Thymus (tissue), 11 donors: ENCODE measurements around the gene CLCN7. TPM values are rescaled to one million over a fixed set of nuclear protein-coding genes. Genes with fewer than 3 reads are reported as not detected.
A peak's percentile ranks its signal among the peaks of the same experiment; 100 is the strongest.
"Not testable (repeated sequence)": the region's sequence is repeated elsewhere in the genome, so short reads cannot be mapped to it uniquely, and the experiment has no call there.

ENCODE experiments used
- DNase-seq, 9 donors: peaks; one replicate each; pipeline ENCODE4 v3.0.0-alpha.2; 2013; ENCODE audit warnings: low spot score in 9 of 9, low read depth in 6 of 9, missing footprints in 1 of 9
- H3K27ac ChIP-seq, 2 donors: one replicate each; pipeline ENCODE4 v1.5.1; 2013; ENCODE audit warnings: control low read depth in 1 of 2, low read depth in 1 of 2, low read length in 1 of 2, mild to moderate bottlenecking in 1 of 2, moderate library complexity in 1 of 2
- H3K27me3 ChIP-seq, 2 donors: one replicate each; pipeline ENCODE4 v1.5.1; 2013; ENCODE audit warnings: low read length in 1 of 2; ENCODE audit not compliant: control insufficient read depth in 2 of 2, insufficient read depth in 1 of 2
- H3K36me3 ChIP-seq, 2 donors: one replicate each; pipeline ENCODE4 v1.5.1; 2013; ENCODE audit warnings: low read length in 1 of 2, mild to moderate bottlenecking in 1 of 2, moderate library complexity in 1 of 2; ENCODE audit not compliant: control insufficient read depth in 2 of 2, insufficient read depth in 2 of 2
- H3K4me1 ChIP-seq, 2 donors: one replicate each; pipeline ENCODE4 v1.5.1; 2013; ENCODE audit warnings: low read length in 2 of 2; ENCODE audit not compliant: control insufficient read depth in 2 of 2, insufficient read depth in 2 of 2
- H3K4me3 ChIP-seq, 2 donors: one replicate each; pipeline ENCODE4 v1.5.1; 2013; ENCODE audit warnings: low read length in 2 of 2, control low read depth in 1 of 2, mild to moderate bottlenecking in 1 of 2
- H3K9me3 ChIP-seq, 2 donors: one replicate each; pipeline ENCODE4 v1.5.1; 2013; ENCODE audit warnings: low read length in 1 of 2, mild to moderate bottlenecking in 1 of 2; ENCODE audit not compliant: control insufficient read depth in 2 of 2, insufficient read depth in 1 of 2
- WGBS: extraction: QIAGEN DNeasy Blood & Tissue Kit; methylation state at CpG from one replicate; pipeline ENCODE4 v1.1.7; 2013; 5-methylcytosine and 5-hydroxymethylcytosine counted together
- polyA plus RNA-seq: library from polyadenylated mRNA; stranded (reverse); fragments of 200-250 nt; gene quantifications from one replicate; pipeline ENCODE4 v1.2.3, GENCODE V29; 2013
- total RNA-seq: library from RNA; stranded (reverse); fragments of 120-200 nt; gene quantifications from one replicate; pipeline ENCODE4 v1.2.4, GENCODE V29; 2013
- donor health status: healthy.

CLCN7 gene
- total and polyA plus RNA-seq, 2 donors: 17.5 to 78.5 TPM

DNA sequence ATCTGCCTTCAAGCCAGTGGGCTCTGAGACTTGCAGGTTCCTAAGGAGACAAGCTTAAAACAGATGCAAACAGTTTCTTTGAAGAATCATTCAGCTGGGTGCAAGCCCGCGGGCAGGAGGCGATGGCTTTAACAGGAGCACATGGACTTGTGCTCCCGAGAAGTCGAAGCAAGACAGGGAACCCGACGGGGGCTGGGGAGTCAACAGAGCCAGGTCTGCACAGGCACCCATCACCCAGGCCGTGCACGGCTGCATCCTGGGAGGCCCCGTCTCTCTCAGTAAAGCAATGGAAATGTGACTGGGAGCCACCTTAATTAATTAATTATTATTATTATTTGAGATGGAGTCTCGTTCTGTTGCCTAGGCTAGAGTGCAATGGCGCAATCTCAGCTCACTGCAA is 14.2 kb upstream of the CLCN7 start:
- H3K27ac ChIP-seq: peak overlapping the region in 1 of 2 donors; percentile 28
- H3K27me3 ChIP-seq: no peaks in the 10 kb centered on the region
- WGBS: 97% methylated on average over 12 of the region's 12 CpGs
- no peak for DNase-seq
- no peaks in the 10 kb centered on the region for H3K36me3 ChIP-seq
- no peaks in the 10 kb centered on the region for H3K9me3 ChIP-seq
- peaks cover 10 to 26% of the 10 kb centered on the region in 2 donors for H3K4me1 ChIP-seq
- no peak overlapping the region for H3K4me3 ChIP-seq

DNA sequence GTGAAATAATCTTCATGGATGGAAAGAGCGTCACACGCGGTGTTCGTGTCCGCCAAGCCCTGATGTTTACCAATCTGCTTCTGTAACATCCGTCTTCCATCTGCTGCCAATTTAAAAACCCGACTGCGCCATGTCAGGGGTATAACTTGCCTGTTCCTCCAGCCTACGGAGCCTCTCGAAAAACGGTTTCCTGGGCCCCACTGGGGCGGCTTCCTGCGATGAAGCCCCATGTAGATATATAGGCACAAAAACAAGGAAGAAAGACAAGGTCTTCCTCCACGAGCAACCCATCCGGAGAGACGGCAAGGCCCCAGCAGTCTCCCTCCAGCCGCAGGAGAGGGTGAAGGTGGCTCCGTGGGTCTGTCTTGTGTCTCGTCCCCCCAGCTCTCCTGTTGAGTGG is 13.8 kb upstream of the CLCN7 start, which contains the start of gene PTX4:
PTX4 (minus strand) TSS at position 326 of the 400 bp plus-strand sequence; CDS start at position 291, 35 bp downstream.
- peak in 1 of 9 donors; percentile 28 for DNase-seq
- 77% methylated on average over 19 of the region's 19 CpGs for WGBS
- no peaks in the 10 kb centered on the region for H3K36me3 ChIP-seq
- no peaks in the 10 kb centered on the region for H3K27me3 ChIP-seq
- peaks cover 5 to 22% of the 10 kb centered on the region in 2 donors for H3K4me1 ChIP-seq
- no peak within 1 kb of the TSS for H3K4me3 ChIP-seq
- peak within 1 kb of the TSS in 1 of 2 donors; percentile 28 for H3K27ac ChIP-seq
- no peaks in the 10 kb centered on the region for H3K9me3 ChIP-seq

GRCh38 chr16:1488054-1488601 is 13.3 kb upstream of the CLCN7 start:
- H3K27ac ChIP-seq: peak overlapping the region in 1 of 2 donors; percentile 28
- 96% methylated on average over 24 of the region's 24 CpGs for WGBS
- no peak for DNase-seq

GRCh38 chr16:1487395-1488053 is 12.7 kb upstream of the CLCN7 start:
- 95% methylated on average over 39 of the region's 39 CpGs for WGBS
- no peak for DNase-seq

More at GRCh38 chr16:1488054-1488601, 13.3 kb upstream of the CLCN7 start:
- Histone ChIP-seq H3K36me3 (no peaks in the 10 kb centered on the region), H3K27me3 (no peaks in the 10 kb centered on the region), H3K9me3 (no peaks in the 10 kb centered on the region), H3K4me1 (peaks cover 5 to 22% of the 10 kb centered on the region in 2 donors), H3K4me3 (no peak overlapping the region)

DNA sequence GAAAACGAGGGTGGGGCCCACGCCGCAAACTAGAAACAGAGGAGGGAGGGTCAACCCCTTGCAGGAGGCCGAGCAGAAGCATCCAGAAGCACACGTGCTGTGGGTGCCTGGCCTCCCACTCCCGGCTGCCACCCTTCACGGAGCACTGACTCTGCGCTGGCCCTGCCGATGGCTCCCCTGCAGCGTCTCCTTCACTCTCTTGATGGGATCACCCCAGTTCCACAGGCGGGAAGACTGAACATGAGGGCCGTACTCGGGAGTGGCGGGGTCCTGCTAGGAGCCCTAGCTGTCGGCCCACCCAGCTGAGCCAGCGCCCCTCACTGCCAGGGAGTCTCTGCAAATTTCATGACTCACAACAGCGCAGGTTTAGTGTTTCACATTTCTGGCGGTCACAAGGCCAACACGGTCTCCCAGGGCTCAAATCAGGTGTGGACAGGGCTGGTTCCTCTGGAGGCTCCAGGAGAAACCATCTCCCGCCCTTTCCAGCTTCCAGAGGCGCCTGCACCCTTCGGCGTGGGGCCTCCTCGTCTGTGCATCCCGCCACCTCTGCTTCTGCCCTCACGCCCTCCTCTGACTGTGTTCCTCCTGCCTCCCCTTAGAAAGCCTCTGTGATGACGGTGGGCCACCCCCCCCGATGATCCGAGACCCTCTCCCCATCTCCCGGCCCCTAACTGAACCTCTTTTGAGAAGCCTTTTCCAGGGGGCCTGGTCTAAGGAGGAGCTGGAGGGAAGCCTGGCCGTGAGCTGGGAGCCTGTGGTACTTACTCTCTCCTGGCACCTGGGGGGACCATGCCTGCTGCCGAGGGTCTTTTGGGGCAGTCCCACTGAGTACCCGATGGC is 11.9 kb upstream of the CLCN7 start:
- no peaks in the 10 kb centered on the region for H3K9me3 ChIP-seq
- 94% methylated on average over 33 of the region's 33 CpGs for WGBS

More at GRCh38 chr16:1487395-1488053, 12.7 kb upstream of the CLCN7 start:
- no peak overlapping the region for H3K27ac ChIP-seq
- no peaks in the 10 kb centered on the region for H3K9me3 ChIP-seq
- H3K27me3 ChIP-seq: no peaks in the 10 kb centered on the region
- no peak overlapping the region for H3K4me3 ChIP-seq
- peaks cover 2 to 16% of the 10 kb centered on the region in 2 donors for H3K4me1 ChIP-seq
- no peaks in the 10 kb centered on the region for H3K36me3 ChIP-seq

DNA sequence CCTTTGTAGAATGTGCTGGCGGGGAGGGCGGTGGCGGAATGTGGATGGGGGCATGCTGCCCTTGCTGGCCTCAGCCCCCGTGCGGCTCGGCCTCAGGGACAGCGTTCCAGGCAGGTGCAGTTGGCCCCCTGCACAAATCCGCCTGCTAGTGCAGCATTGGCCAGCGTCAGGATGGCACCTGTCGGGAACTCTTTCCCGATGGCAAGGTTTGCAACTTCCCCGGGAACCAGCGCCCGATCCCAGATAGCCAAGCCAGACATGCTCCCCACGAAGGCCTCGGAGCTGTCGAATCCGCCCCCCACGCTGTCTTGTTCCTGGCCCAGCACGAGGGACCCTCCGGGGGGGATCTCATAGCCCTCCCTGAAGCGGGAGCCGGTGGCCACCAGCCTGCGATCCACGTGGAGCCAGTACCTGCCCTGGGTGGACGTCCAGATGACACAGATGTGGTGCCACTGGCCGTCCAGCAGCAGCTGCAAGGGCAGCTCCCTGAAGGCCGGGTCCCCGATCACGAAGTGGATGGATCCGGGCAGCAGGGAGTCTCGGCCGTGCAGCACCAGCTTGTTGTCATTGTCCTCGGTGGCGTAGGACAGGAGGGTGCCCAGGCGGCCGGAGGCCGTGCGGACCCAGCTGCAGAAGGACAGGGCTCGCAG is 11.1 kb upstream of the CLCN7 start:
- no peak for DNase-seq
- Histone ChIP-seq H3K9me3 (no peaks in the 10 kb centered on the region), H3K27me3 (no peaks in the 10 kb centered on the region), H3K4me1 (peaks cover 0 to 16% of the 10 kb centered on the region in 2 donors), H3K27ac (no peak overlapping the region), H3K36me3 (no peaks in the 10 kb centered on the region), H3K4me3 (no peak overlapping the region)
- WGBS: 96% methylated on average over 40 of the region's 40 CpGs

More for the DNA sequence above, 11.9 kb upstream of the CLCN7 start:
- Histone ChIP-seq H3K27me3 (no peaks in the 10 kb centered on the region), H3K27ac (no peak overlapping the region), H3K4me1 (peaks cover 0 to 12% of the 10 kb centered on the region in 2 donors), H3K36me3 (no peaks in the 10 kb centered on the region), H3K4me3 (no peak overlapping the region)
- no peak for DNase-seq

GRCh38 chr16:1481906-1482835 is 7.3 kb upstream of the CLCN7 start:
- Histone ChIP-seq H3K27me3 (no peaks in the 10 kb centered on the region), H3K36me3 (no peaks in the 10 kb centered on the region), H3K4me1 (peaks cover 0 to 4% of the 10 kb centered on the region in 2 donors), H3K9me3 (peaks cover 0 to 2% of the 10 kb centered on the region in 2 donors), H3K4me3 (no peak overlapping the region), H3K27ac (peak overlapping the region in 1 of 2 donors; percentile 42)
- DNase-seq: no peak
- 92% methylated on average over 28 of the region's 28 CpGs for WGBS

GRCh38 chr16:1478937-1479336 is 4.1 kb upstream of the CLCN7 start:
- not testable (repeated sequence) for DNase-seq, H3K36me3 ChIP-seq, H3K9me3 ChIP-seq, H3K4me3 ChIP-seq, H3K27ac ChIP-seq, H3K27me3 ChIP-seq
- WGBS: 97% methylated on average over 9 of the region's 9 CpGs
- H3K4me1 ChIP-seq: peaks cover 2 to 14% of the 10 kb centered on the region in 2 donors
